HepG2 (cell line): ENCODE measurements around the gene MED13. TPM values are rescaled to one million over a fixed set of nuclear protein-coding genes. Genes with fewer than 3 reads are reported as not detected.

Experiments
- AGO2 ChIP-seq: fragments of 200-400 bp; formaldehyde crosslinking; optimal IDR thresholded peaks from 2 replicates; pipeline ENCODE3; 2017; ENCODE audit warnings: mild to moderate bottlenecking, low read depth, low read length, moderate library complexity
- ARID3A ChIP-seq: IDR thresholded peaks from 2 replicates; pipeline ENCODE4 v1.6.1; 2012; ENCODE audit warnings: low read depth, low read length, improper control_type of control experiment
- ERF ChIP-seq: IDR thresholded peaks from 2 replicates; pipeline ENCODE4 v1.6.1; 2018; ENCODE audit warnings: missing biosample characterization, missing genetic modification reagents
- GFI1 ChIP-seq: sonication (generic); formaldehyde crosslinking; IDR thresholded peaks from 2 replicates; pipeline ENCODE4 v1.5.0; 2020; ENCODE audit warnings: missing genetic modification reagents, mild to moderate bottlenecking, borderline replicate concordance
- GLMP ChIP-seq: sonication (generic); formaldehyde crosslinking; IDR thresholded peaks from 2 replicates; pipeline ENCODE4 v1.9.0; 2021; ENCODE audit warnings: missing genetic modification reagents, mild to moderate bottlenecking, borderline replicate concordance
- GRHL1 ChIP-seq: sonication (generic); formaldehyde crosslinking; conservative IDR thresholded peaks from 2 replicates; pipeline ENCODE4 v1.8.0; 2022; ENCODE audit warnings: missing genetic modification reagents
- IKZF1 ChIP-seq: fragments of 450-650 bp; IDR thresholded peaks from 2 replicates; pipeline ENCODE4 v1.7.1; 2016
- JDP2 ChIP-seq: sonication (generic); formaldehyde crosslinking; IDR thresholded peaks from 2 replicates; pipeline ENCODE4 v1.8.1; 2022; ENCODE audit warnings: missing genetic modification reagents, borderline replicate concordance
- RFXAP ChIP-seq: sonication (generic); formaldehyde crosslinking; IDR thresholded peaks from 2 replicates; pipeline ENCODE4 v1.4.0; 2020; ENCODE audit warnings: missing genetic modification reagents, borderline replicate concordance
- TBX3 ChIP-seq: fragments of 450-650 bp; IDR thresholded peaks from 2 replicates; pipeline ENCODE4 v1.6.1; 2017; ENCODE audit warnings: antibody characterized with exemption, mild to moderate bottlenecking, inconsistent platforms, borderline replicate concordance
- TCF12 ChIP-seq, 2 experiments: fragments of 450-650 bp in 1 of 2; sonication (generic) in 1 of 2; formaldehyde crosslinking in 1 of 2; IDR thresholded peaks; 2 replicates each; pipeline versions ENCODE4 v1.6.1 to v1.8.0; 2017 to 2022; ENCODE audit warnings: antibody characterized with exemption in 1 of 2, mild to moderate bottlenecking in 1 of 2, missing genetic modification reagents in 1 of 2, moderate library complexity in 1 of 2
- ZBTB26 ChIP-seq: IDR thresholded peaks from 2 replicates; pipeline ENCODE4 v1.6.1; 2016; ENCODE audit warnings: missing compliant biosample characterization, missing genetic modification reagents, borderline replicate concordance
- ZBTB38 ChIP-seq: sonication (generic); formaldehyde crosslinking; IDR thresholded peaks from 2 replicates; pipeline ENCODE4 v1.5.1; 2020; ENCODE audit warnings: mild to moderate bottlenecking, missing genetic modification reagents
- ZNF615 ChIP-seq: sonication (generic); formaldehyde crosslinking; IDR thresholded peaks from 2 replicates; pipeline ENCODE4 v1.5.0; 2020; ENCODE audit warnings: mild to moderate bottlenecking, missing genetic modification reagents, borderline replicate concordance
- ZNF878 ChIP-seq: sonication (generic); formaldehyde crosslinking; IDR thresholded peaks from 2 replicates; pipeline ENCODE4 v1.8.1; 2023; ENCODE audit warnings: mild to moderate bottlenecking, missing genetic modification reagents, moderate library complexity
- polyA plus RNA-seq, 8 experiments: library from polyadenylated mRNA; depleted of rRNA in 3 of 8; stranded (reverse) in 7 of 8; unstranded in 1 of 8; fragments of >200 nt; fragmentation: Illumina TruSeq in 4 of 8; extraction: Trizol in 4 of 8; gene quantifications; 2 replicates each; pipeline versions ENCODE4 v1.2.1 to v1.2.3, GENCODE V29; 2011 to 2016; ENCODE audit warnings: low read depth in 4 of 8, missing spikeins in 1 of 8, mixed read lengths in 1 of 8; ENCODE audit not compliant: insufficient read depth in 1 of 8
- total RNA-seq, 5 experiments: library from RNA; depleted of rRNA; stranded (reverse); fragments of >200 nt; fragmentation: Illumina TruSeq; extraction: Trizol; gene quantifications; 2 replicates each; pipeline ENCODE4 v1.2.3, GENCODE V29; 2016; ENCODE audit warnings: low read depth in 1 of 5
- TF ChIP-seq, protein P1 (sequence below): sonication (generic); formaldehyde crosslinking; IDR thresholded peaks from 2 replicates; pipeline ENCODE4 v1.9.0; 2021; ENCODE audit warnings: missing genetic modification reagents, borderline replicate concordance
- TF ChIP-seq, protein P2 (sequence below): sonication (generic); formaldehyde crosslinking; IDR thresholded peaks from 2 replicates; pipeline ENCODE4 v1.4.0; 2020; ENCODE audit warnings: mild to moderate bottlenecking, missing genetic modification reagents

Gene MED13
- total and polyA plus RNA-seq, 2 of the 13 experiments (the other 11 are each of a cell fraction or from before 2014, with no cell fraction given): 27.4 to 69.1 TPM

DNA sequence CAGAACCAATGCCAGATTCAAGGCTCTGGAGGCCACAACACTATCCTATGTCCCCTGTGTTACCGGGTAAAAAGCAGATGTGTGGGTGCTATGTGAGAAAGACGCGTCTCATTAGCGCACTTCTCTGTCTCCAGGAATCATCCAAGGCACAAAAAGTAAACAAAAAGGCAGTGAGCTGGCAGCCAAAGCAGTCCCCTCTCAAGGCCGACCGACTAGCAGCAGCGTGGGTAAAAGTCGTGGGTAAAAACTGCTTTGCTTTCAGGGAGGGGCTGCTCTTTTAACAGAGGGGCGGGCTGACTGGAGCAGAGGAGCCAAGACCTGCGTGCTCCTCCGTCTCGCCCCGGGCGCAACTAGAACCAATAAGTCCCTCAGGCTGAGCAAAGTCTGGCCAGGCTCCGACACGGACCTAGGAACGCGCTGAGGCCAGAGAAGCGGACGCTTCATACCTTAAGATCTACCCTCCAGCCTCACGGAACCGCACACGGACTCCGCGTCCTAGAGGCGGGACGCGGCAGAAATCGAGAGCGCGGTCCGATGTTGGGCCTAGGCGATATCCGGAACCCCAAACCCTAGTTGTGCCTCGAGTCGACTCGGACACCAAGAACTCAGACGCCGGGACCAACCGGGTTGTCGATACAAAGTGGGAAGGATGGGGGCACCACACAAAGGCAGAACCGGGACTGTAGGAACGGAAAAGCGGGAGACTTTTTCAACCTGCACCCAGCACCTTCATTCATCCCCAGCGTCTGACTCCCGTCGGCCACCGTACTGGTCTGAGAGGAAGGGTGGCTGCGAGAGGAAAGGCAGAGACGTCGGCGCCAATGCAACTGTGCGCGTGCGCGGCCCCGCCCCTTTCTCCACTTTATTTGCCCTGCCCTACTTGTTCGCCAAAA is 137.6 kb downstream of the MED13 start, which contains the start of gene INTS2 (continued):
- TF ChIP-seq ARID3A: no peak
- TF ChIP-seq, protein P1, sequence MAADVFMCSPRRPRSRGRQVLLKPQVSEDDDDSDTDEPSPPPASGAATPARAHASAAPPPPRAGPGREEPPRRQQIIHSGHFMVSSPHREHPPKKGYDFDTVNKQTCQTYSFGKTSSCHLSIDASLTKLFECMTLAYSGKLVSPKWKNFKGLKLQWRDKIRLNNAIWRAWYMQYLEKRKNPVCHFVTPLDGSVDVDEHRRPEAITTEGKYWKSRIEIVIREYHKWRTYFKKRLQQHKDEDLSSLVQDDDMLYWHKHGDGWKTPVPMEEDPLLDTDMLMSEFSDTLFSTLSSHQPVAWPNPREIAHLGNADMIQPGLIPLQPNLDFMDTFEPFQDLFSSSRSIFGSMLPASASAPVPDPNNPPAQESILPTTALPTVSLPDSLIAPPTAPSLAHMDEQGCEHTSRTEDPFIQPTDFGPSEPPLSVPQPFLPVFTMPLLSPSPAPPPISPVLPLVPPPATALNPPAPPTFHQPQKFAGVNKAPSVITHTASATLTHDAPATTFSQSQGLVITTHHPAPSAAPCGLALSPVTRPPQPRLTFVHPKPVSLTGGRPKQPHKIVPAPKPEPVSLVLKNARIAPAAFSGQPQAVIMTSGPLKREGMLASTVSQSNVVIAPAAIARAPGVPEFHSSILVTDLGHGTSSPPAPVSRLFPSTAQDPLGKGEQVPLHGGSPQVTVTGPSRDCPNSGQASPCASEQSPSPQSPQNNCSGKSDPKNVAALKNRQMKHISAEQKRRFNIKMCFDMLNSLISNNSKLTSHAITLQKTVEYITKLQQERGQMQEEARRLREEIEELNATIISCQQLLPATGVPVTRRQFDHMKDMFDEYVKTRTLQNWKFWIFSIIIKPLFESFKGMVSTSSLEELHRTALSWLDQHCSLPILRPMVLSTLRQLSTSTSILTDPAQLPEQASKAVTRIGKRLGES: peak; percentile 56; the same call in 1 of the 2 replicates
- TF ChIP-seq, protein P2, sequence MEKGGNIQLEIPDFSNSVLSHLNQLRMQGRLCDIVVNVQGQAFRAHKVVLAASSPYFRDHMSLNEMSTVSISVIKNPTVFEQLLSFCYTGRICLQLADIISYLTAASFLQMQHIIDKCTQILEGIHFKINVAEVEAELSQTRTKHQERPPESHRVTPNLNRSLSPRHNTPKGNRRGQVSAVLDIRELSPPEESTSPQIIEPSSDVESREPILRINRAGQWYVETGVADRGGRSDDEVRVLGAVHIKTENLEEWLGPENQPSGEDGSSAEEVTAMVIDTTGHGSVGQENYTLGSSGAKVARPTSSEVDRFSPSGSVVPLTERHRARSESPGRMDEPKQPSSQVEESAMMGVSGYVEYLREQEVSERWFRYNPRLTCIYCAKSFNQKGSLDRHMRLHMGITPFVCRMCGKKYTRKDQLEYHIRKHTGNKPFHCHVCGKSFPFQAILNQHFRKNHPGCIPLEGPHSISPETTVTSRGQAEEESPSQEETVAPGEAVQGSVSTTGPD (CRISPR knock-in tag): no peak
- peak; percentile 75; the same call in 1 of the 2 replicates for TF ChIP-seq ZBTB26 (CRISPR knock-in tag)
- TF ChIP-seq AGO2: peak; percentile 89
- 0 out of 2 replicates have a peak, but pooled peaks have one; percentile 79 for TF ChIP-seq ZNF615 (CRISPR knock-in tag)
- no peak for TF ChIP-seq RFXAP (CRISPR knock-in tag)
- no peak for TF ChIP-seq GRHL1 (CRISPR knock-in tag)
- no peak for TF ChIP-seq TCF12 (IDR thresholded peaks at IDR 0.05)
- TF ChIP-seq TCF12 (CRISPR knock-in tag; IDR thresholded peaks at IDR 0.05): no peak
- TF ChIP-seq TBX3: peak; percentile 69
- peak; percentile 90 for TF ChIP-seq ERF (CRISPR knock-in tag)
- TF ChIP-seq ZBTB38: peak; percentile 77
- TF ChIP-seq GLMP (CRISPR knock-in tag): no peak; the same call in 1 of the 2 replicates
- TF ChIP-seq IKZF1: no peak
- no peak for TF ChIP-seq JDP2
- peak; percentile 87 for TF ChIP-seq GFI1
- peak; percentile 75; the same call in 1 of the 2 replicates for TF ChIP-seq ZNF878 (CRISPR knock-in tag)
